ENCODE results near the gene SYT7. TPM values are rescaled to one million over a fixed set of nuclear protein-coding genes. Genes with fewer than 3 reads are reported as not detected.

The SYT7 gene
- total RNA-seq, 1 donor from 2014 or later, result 0.39 TPM

- no peak for DNase-seq (ENCODE audit: low read depth in 2 of 2)
Measured at GRCh38 chr11:61585115-61585514, 4.2 kb upstream of the SYT7 start.

- no peak for DNase-seq (ENCODE audit: low read depth in 2 of 2)
Measured at GRCh38 chr11:61581931-61582330, 1.1 kb upstream of the SYT7 start.

GRCh38 chr11:61580271-61580888, 496 bp downstream of the SYT7 start:
- no peak for DNase-seq (ENCODE audit: low read depth in 2 of 2)

- DNase-seq (ENCODE audit: low read depth in 2 of 2), result no peak
Measured at GRCh38 chr11:61579676-61580270, 1.1 kb downstream of the SYT7 start.

GRCh38 chr11:61578819-61579675, 1.8 kb downstream of the SYT7 start:
- no peak for DNase-seq (ENCODE audit: low read depth in 2 of 2)

GRCh38 chr11:61577383-61578118, 3.3 kb downstream of the SYT7 start:
- DNase-seq (ENCODE audit: low read depth in 2 of 2), result no peak

GRCh38 chr11:61575886-61576861, 4.7 kb downstream of the SYT7 start:
- DNase-seq (ENCODE audit: low read depth in 2 of 2), result no peak

GRCh38 chr11:61574611-61575010, 6.3 kb downstream of the SYT7 start:
- DNase-seq (ENCODE audit: low read depth in 2 of 2), result no peak

GRCh38 chr11:61572913-61573312, 8.0 kb downstream of the SYT7 start:
- DNase-seq (ENCODE audit: low read depth in 2 of 2), result no peak

GRCh38 chr11:61571869-61572268, 9.0 kb downstream of the SYT7 start:
- DNase-seq (ENCODE audit: low read depth in 2 of 2), result no peak

GRCh38 chr11:61571337-61571736, 9.5 kb downstream of the SYT7 start:
- DNase-seq (ENCODE audit: low read depth in 2 of 2), result no peak

- no peak for DNase-seq (ENCODE audit: low read depth in 2 of 2)
Measured at GRCh38 chr11:61569701-61570100, 11.2 kb downstream of the SYT7 start.

GRCh38 chr11:61569018-61569417, 11.9 kb downstream of the SYT7 start:
- DNase-seq (ENCODE audit: low read depth in 2 of 2), result no peak

GRCh38 chr11:61567286-61568061, 13.4 kb downstream of the SYT7 start:
- DNase-seq (ENCODE audit: low read depth in 2 of 2), result peak; percentile 47 to 77

- no peak for DNase-seq (ENCODE audit: low read depth in 2 of 2)
Measured at GRCh38 chr11:61564936-61565696, 15.8 kb downstream of the SYT7 start.

- DNase-seq (ENCODE audit: low read depth in 2 of 2), result no peak
Measured at GRCh38 chr11:61560751-61561150, 20.1 kb downstream of the SYT7 start.

GRCh38 chr11:61556621-61557020, 24.3 kb downstream of the SYT7 start:
- no peak for DNase-seq (ENCODE audit: low read depth in 2 of 2)

GRCh38 chr11:61555978-61556377, 24.9 kb downstream of the SYT7 start:
- no peak for DNase-seq (ENCODE audit: low read depth in 2 of 2)

Measured in dermis microvascular lymphatic vessel endothelial cell (primary cell).